ENCODE results near the gene MLLT1.
A peak's percentile ranks its signal among the peaks of the same experiment; 100 is the strongest.

MLLT1 gene

DNA sequence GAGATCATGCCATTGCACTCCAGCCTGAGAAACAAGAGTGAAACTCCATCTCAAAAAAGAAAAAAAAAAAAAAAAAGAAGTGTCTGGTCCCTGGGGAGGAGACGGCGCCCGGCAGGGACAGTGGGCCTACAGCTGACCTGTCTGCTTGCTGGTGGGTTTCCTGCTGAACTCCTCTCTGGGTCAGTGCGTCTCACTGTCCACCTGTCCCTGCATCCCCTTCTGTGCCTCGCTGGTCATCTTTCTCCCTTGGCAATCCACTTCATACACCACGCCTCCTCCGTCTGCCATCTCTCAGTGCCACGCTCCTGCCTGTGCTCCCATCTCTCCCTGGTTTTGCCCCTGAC, 80.9 kb downstream of the MLLT1 start:
- Histone ChIP-seq H2BK120ac (ENCODE audit: low read depth, low read length) (peak overlapping the region; percentile 91), H2AFZ (ENCODE audit: low read length) (peak overlapping the region; percentile 95)

DNA sequence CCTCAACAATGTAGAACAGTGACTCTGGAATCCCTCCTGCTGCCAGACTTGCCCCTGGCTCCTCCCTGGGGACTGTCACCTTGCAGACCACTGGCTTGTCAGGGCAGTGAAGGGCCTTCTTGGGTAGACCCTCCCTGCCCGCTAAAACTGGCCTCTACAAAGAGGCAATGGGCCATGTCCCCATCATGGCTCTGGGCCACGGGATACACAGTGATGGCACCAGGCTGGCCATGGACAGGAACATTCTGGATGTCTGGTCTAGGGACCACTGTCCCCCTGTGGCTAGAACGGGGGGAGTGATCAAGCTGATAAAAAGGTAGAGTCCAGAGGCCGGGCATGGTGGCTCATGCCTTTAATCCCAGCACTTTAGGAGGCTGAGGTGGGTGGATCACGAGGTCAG, 83.4 kb downstream of the MLLT1 start:
- Histone ChIP-seq H3K27me3 (ENCODE audit: control insufficient read depth in 3 of 3, insufficient read depth in 3 of 3, low read depth in 1 of 3, low read length in 3 of 3) (no peaks in the 10 kb centered on the region), H4K91ac (ENCODE audit: low read depth, low read length, poor library complexity) (no peak overlapping the region), H3K27ac (replicated peaks; ENCODE audit: low read length) (no peak overlapping the region), H3K4me1 (ENCODE audit: control insufficient read depth in 2 of 2, insufficient read depth in 1 of 2, low read depth in 1 of 2, low read length in 2 of 2) (peaks cover 6% of the 10 kb centered on the region in 2 donors), H3K4me2 (ENCODE audit: insufficient read depth, low read length, poor library complexity, severe bottlenecking) (no peak overlapping the region), H2AFZ (ENCODE audit: low read length) (no peak overlapping the region), H3K4ac (ENCODE audit: low read length) (no peak overlapping the region), H3K9me3 (replicated peaks in 1 of 2; ENCODE audit: control insufficient read depth in 2 of 2, insufficient read depth in 1 of 2, low read depth in 1 of 2, low read length in 2 of 2) (peaks cover 26 to 36% of the 10 kb centered on the region in 2 donors), H2AK5ac (ENCODE audit: low read depth, low read length) (no peak overlapping the region), H3K79me1 (ENCODE audit: low read depth, low read length) (peaks cover 9% of the 10 kb centered on the region), H2BK15ac (ENCODE audit: low read length) (no peak overlapping the region), H3K9ac (ENCODE audit: low read depth, low read length, poor library complexity) (no peak overlapping the region), H2BK12ac (ENCODE audit: low read length) (no peak overlapping the region), H3K18ac (ENCODE audit: low read length) (no peak overlapping the region), H2BK5ac (ENCODE audit: low read length) (no peak overlapping the region), H2BK120ac (ENCODE audit: low read depth, low read length) (no peak overlapping the region), H3K4me3 (ENCODE audit: low read length in 2 of 2) (peak overlapping the region in 1 of 2 donors; percentile 25), H3K23ac (ENCODE audit: low read depth, low read length, poor library complexity) (no peak overlapping the region), H3K36me3 (replicated peaks in 1 of 2; ENCODE audit: control insufficient read depth in 2 of 2, insufficient read depth in 2 of 2, low read length in 2 of 2) (peaks cover 8 to 31% of the 10 kb centered on the region in 2 donors), H3K14ac (ENCODE audit: low read length) (no peak overlapping the region), H4K8ac (ENCODE audit: low read depth, low read length) (no peak overlapping the region)
- WGBS, 2 donors (ENCODE audit: extremely low coverage in 2 of 2, insufficient read length in 2 of 2, insufficient replicate concordance in 1 of 2) = no CpG with 5 or more reads among the region's 5 CpGs
- DNase-seq (ENCODE audit: low spot score) = no peak

More for the DNA sequence above, 80.9 kb downstream of the MLLT1 start:
- peak overlapping the region; percentile 89 for H3K14ac ChIP-seq (ENCODE audit: low read length)
- no CpG with 5 or more reads among the region's 8 CpGs for WGBS, 2 donors (ENCODE audit: extremely low coverage in 2 of 2, insufficient read length in 2 of 2, insufficient replicate concordance in 1 of 2)
- peaks cover 6% of the 10 kb centered on the region in 2 donors for H3K4me1 ChIP-seq (ENCODE audit: control insufficient read depth in 2 of 2, insufficient read depth in 1 of 2, low read depth in 1 of 2, low read length in 2 of 2)
- peak overlapping the region; percentile 99 for H3K18ac ChIP-seq (ENCODE audit: low read length)
- peak overlapping the region; percentile 100 for H2BK12ac ChIP-seq (ENCODE audit: low read length)
- peak overlapping the region; percentile 98 for H3K4me2 ChIP-seq (ENCODE audit: insufficient read depth, low read length, poor library complexity, severe bottlenecking)
- H4K8ac ChIP-seq (ENCODE audit: low read depth, low read length) = peak overlapping the region; percentile 96
- H3K23ac ChIP-seq (ENCODE audit: low read depth, low read length, poor library complexity) = peak overlapping the region; percentile 98
- peak overlapping the region; percentile 100 for H2BK15ac ChIP-seq (ENCODE audit: low read length)
- peak overlapping the region; percentile 93 for H2BK5ac ChIP-seq (ENCODE audit: low read length)
- no peak for DNase-seq (ENCODE audit: low spot score)
- H4K91ac ChIP-seq (ENCODE audit: low read depth, low read length, poor library complexity) = peak overlapping the region; percentile 79
- peak overlapping the region; percentile 98 for H3K4ac ChIP-seq (ENCODE audit: low read length)
- H3K36me3 ChIP-seq (replicated peaks in 1 of 2; ENCODE audit: control insufficient read depth in 2 of 2, insufficient read depth in 2 of 2, low read length in 2 of 2) = peaks cover 6 to 15% of the 10 kb centered on the region in 2 donors
- H3K9ac ChIP-seq (ENCODE audit: low read depth, low read length, poor library complexity) = peak overlapping the region; percentile 98
- peaks cover 14 to 17% of the 10 kb centered on the region in 2 donors for H3K9me3 ChIP-seq (replicated peaks in 1 of 2; ENCODE audit: control insufficient read depth in 2 of 2, insufficient read depth in 1 of 2, low read depth in 1 of 2, low read length in 2 of 2)
- peak overlapping the region; percentile 84 to 97 for H3K4me3 ChIP-seq (ENCODE audit: low read length in 2 of 2)
- no peaks in the 10 kb centered on the region for H3K27me3 ChIP-seq (ENCODE audit: control insufficient read depth in 3 of 3, insufficient read depth in 3 of 3, low read depth in 1 of 3, low read length in 3 of 3)
- H3K79me1 ChIP-seq (ENCODE audit: low read depth, low read length) = peaks cover 9% of the 10 kb centered on the region
- H2AK5ac ChIP-seq (ENCODE audit: low read depth, low read length) = peak overlapping the region; percentile 100
- peak overlapping the region; percentile 65 for H3K27ac ChIP-seq (replicated peaks; ENCODE audit: low read length)

DNA sequence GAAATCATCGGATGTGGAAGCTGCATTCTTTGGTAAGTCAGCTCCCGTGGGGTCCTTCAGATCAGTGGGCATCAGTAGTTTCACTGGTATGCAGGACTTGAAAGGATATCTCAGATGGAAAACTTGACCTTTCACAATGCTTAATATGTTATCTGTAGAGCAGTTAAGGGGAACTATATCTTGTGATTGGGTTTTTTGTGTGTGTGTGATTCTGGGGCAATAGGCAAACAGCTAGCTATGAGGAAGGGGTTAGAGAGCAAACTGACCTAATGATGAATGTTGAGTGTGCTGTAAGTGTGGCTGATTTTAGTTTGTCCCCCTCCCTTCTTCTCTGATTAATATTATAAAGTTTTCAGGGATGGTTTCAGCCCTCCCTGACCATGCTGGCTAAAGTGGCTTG, 91.0 kb downstream of the MLLT1 start:
- no peak for DNase-seq (ENCODE audit: low spot score)
- H3K4ac ChIP-seq (ENCODE audit: low read length) = no peak overlapping the region
- no peak overlapping the region for H2AFZ ChIP-seq (ENCODE audit: low read length)
- H3K4me1 ChIP-seq (ENCODE audit: control insufficient read depth in 2 of 2, insufficient read depth in 1 of 2, low read depth in 1 of 2, low read length in 2 of 2) = no peaks in the 10 kb centered on the region
- H3K23ac ChIP-seq (ENCODE audit: low read depth, low read length, poor library complexity) = no peak overlapping the region
- no peak overlapping the region for H2BK120ac ChIP-seq (ENCODE audit: low read depth, low read length)
- no CpG with 5 or more reads among the region's 2 CpGs for whole genome bisulfite sequencing, 2 donors (ENCODE audit: extremely low coverage in 2 of 2, insufficient read length in 2 of 2, insufficient replicate concordance in 1 of 2)
- peaks cover 4 to 25% of the 10 kb centered on the region in 2 donors for H3K36me3 ChIP-seq (replicated peaks in 1 of 2; ENCODE audit: control insufficient read depth in 2 of 2, insufficient read depth in 2 of 2, low read length in 2 of 2)
- no peaks in the 10 kb centered on the region for H3K27me3 ChIP-seq (ENCODE audit: control insufficient read depth in 3 of 3, insufficient read depth in 3 of 3, low read depth in 1 of 3, low read length in 3 of 3)
- H3K27ac ChIP-seq (replicated peaks; ENCODE audit: low read length) = no peak overlapping the region
- H4K8ac ChIP-seq (ENCODE audit: low read depth, low read length) = no peak overlapping the region
- H3K4me2 ChIP-seq (ENCODE audit: insufficient read depth, low read length, poor library complexity, severe bottlenecking) = no peak overlapping the region
- H2BK5ac ChIP-seq (ENCODE audit: low read length) = no peak overlapping the region
- no peak overlapping the region for H3K14ac ChIP-seq (ENCODE audit: low read length)
- no peak overlapping the region for H4K91ac ChIP-seq (ENCODE audit: low read depth, low read length, poor library complexity)
- no peak overlapping the region for H3K18ac ChIP-seq (ENCODE audit: low read length)
- no peak overlapping the region for H3K9ac ChIP-seq (ENCODE audit: low read depth, low read length, poor library complexity)
- H2BK12ac ChIP-seq (ENCODE audit: low read length) = no peak overlapping the region
- peaks cover 50 to 52% of the 10 kb centered on the region in 2 donors for H3K9me3 ChIP-seq (replicated peaks in 1 of 2; ENCODE audit: control insufficient read depth in 2 of 2, insufficient read depth in 1 of 2, low read depth in 1 of 2, low read length in 2 of 2)
- H2BK15ac ChIP-seq (ENCODE audit: low read length) = no peak overlapping the region
- no peak overlapping the region for H2AK5ac ChIP-seq (ENCODE audit: low read depth, low read length)
- no peak overlapping the region for H3K4me3 ChIP-seq (ENCODE audit: low read length in 2 of 2)
- no peaks in the 10 kb centered on the region for H3K79me1 ChIP-seq (ENCODE audit: low read depth, low read length)

DNA sequence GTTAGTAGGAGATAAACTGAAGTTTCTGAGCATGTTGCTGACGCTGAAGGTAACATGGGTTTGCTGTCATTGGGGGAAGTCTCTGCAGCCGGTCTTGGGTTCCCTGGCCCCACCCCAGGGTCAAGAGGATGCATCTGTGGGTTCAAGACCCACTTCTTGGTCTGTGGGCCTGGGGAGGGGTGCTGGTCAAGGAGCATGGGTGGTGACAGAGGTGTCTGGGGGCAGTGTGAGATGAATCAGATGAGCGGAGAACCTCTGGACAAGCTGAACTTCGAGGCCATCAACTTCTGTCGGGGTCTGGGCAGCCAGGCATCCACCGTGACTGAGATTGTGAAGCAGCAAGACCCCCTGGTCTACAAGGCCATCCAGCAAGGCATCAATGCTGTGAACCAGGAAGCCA, 92.4 kb downstream of the MLLT1 start:
- H3K23ac ChIP-seq (ENCODE audit: low read depth, low read length, poor library complexity) = no peak overlapping the region
- peaks cover 40 to 53% of the 10 kb centered on the region in 2 donors for H3K9me3 ChIP-seq (replicated peaks in 1 of 2; ENCODE audit: control insufficient read depth in 2 of 2, insufficient read depth in 1 of 2, low read depth in 1 of 2, low read length in 2 of 2)
- H2BK12ac ChIP-seq (ENCODE audit: low read length) = no peak overlapping the region
- H3K27me3 ChIP-seq (ENCODE audit: control insufficient read depth in 3 of 3, insufficient read depth in 3 of 3, low read depth in 1 of 3, low read length in 3 of 3) = no peaks in the 10 kb centered on the region
- no peak overlapping the region for H2BK5ac ChIP-seq (ENCODE audit: low read length)
- H2AFZ ChIP-seq (ENCODE audit: low read length) = no peak overlapping the region
- H4K8ac ChIP-seq (ENCODE audit: low read depth, low read length) = no peak overlapping the region
- no peak overlapping the region for H3K27ac ChIP-seq (replicated peaks; ENCODE audit: low read length)
- H3K4me3 ChIP-seq (ENCODE audit: low read length in 2 of 2) = peak overlapping the region in 1 of 2 donors; percentile 33
- H3K18ac ChIP-seq (ENCODE audit: low read length) = no peak overlapping the region
- no peak overlapping the region for H3K14ac ChIP-seq (ENCODE audit: low read length)
- no peaks in the 10 kb centered on the region for H3K4me1 ChIP-seq (ENCODE audit: control insufficient read depth in 2 of 2, insufficient read depth in 1 of 2, low read depth in 1 of 2, low read length in 2 of 2)
- no peak overlapping the region for H2BK15ac ChIP-seq (ENCODE audit: low read length)
- no CpG with 5 or more reads among the region's 6 CpGs for WGBS, 2 donors (ENCODE audit: extremely low coverage in 2 of 2, insufficient read length in 2 of 2, insufficient replicate concordance in 1 of 2)
- H3K36me3 ChIP-seq (replicated peaks in 1 of 2; ENCODE audit: control insufficient read depth in 2 of 2, insufficient read depth in 2 of 2, low read length in 2 of 2) = peaks cover 2 to 15% of the 10 kb centered on the region in 2 donors
- no peak overlapping the region for H2AK5ac ChIP-seq (ENCODE audit: low read depth, low read length)
- no peak overlapping the region for H4K91ac ChIP-seq (ENCODE audit: low read depth, low read length, poor library complexity)
- H3K9ac ChIP-seq (ENCODE audit: low read depth, low read length, poor library complexity) = peak overlapping the region; percentile 61
- H3K79me1 ChIP-seq (ENCODE audit: low read depth, low read length) = no peaks in the 10 kb centered on the region
- no peak overlapping the region for H2BK120ac ChIP-seq (ENCODE audit: low read depth, low read length)
- DNase-seq (ENCODE audit: low spot score) = no peak
- no peak overlapping the region for H3K4me2 ChIP-seq (ENCODE audit: insufficient read depth, low read length, poor library complexity, severe bottlenecking)
- H3K4ac ChIP-seq (ENCODE audit: low read length) = no peak overlapping the region
